ENCODE results near the gene TARBP1.
"Not testable (repeated sequence)": the region's sequence is repeated elsewhere in the genome, so short reads cannot be mapped to it uniquely, and the experiment has no call there.

The TARBP1 gene

GRCh38 chr1:234381699-234382555 is 97.1 kb downstream of the TARBP1 start:
- Histone ChIP-seq H3K27ac (ENCODE audit: low read depth, low read length) (no peak overlapping the region), H3K4me1 (ENCODE audit: control insufficient read depth, insufficient read depth, low read length) (no peaks in the 10 kb centered on the region), H3K36me3 (ENCODE audit: control insufficient read depth, insufficient read depth, low read length) (peaks cover 56% of the 10 kb centered on the region), H3K4me3 (ENCODE audit: low read depth, low read length) (no peak overlapping the region), H3K27me3 (ENCODE audit: control insufficient read depth, insufficient read depth, low read length) (no peaks in the 10 kb centered on the region), H3K9me3 (ENCODE audit: control insufficient read depth, insufficient read depth, low read length) (no peaks in the 10 kb centered on the region), H3K9ac (ENCODE audit: low read depth, low read length) (no peak overlapping the region)

- H3K4me1 ChIP-seq (ENCODE audit: control insufficient read depth, insufficient read depth, low read length); H3K9ac ChIP-seq (ENCODE audit: low read depth, low read length); H3K9me3 ChIP-seq (ENCODE audit: control insufficient read depth, insufficient read depth, low read length); H3K4me3 ChIP-seq (ENCODE audit: low read depth, low read length); H3K27ac ChIP-seq (ENCODE audit: low read depth, low read length); H3K27me3 ChIP-seq (ENCODE audit: control insufficient read depth, insufficient read depth, low read length): not testable (repeated sequence)
- H3K36me3 ChIP-seq (ENCODE audit: control insufficient read depth, insufficient read depth, low read length) = peaks cover 73% of the 10 kb centered on the region
Measured at GRCh38 chr1:234379591-234380109, 99.3 kb downstream of the TARBP1 start.

GRCh38 chr1:234375672-234376071 is 103.3 kb downstream of the TARBP1 start:
- Histone ChIP-seq H3K27me3 (ENCODE audit: control insufficient read depth, insufficient read depth, low read length) (no peaks in the 10 kb centered on the region), H3K36me3 (ENCODE audit: control insufficient read depth, insufficient read depth, low read length) (peaks cover 51% of the 10 kb centered on the region), H3K4me1 (ENCODE audit: control insufficient read depth, insufficient read depth, low read length) (no peaks in the 10 kb centered on the region), H3K9me3 (ENCODE audit: control insufficient read depth, insufficient read depth, low read length) (no peaks in the 10 kb centered on the region), H3K4me3 (ENCODE audit: low read depth, low read length) (no peak overlapping the region), H3K9ac (ENCODE audit: low read depth, low read length) (no peak overlapping the region), H3K27ac (ENCODE audit: low read depth, low read length) (no peak overlapping the region)

GRCh38 chr1:234373959-234374254 is 105.1 kb downstream of the TARBP1 start:
- no peaks in the 10 kb centered on the region for H3K27me3 ChIP-seq (ENCODE audit: control insufficient read depth, insufficient read depth, low read length)
- no peaks in the 10 kb centered on the region for H3K9me3 ChIP-seq (ENCODE audit: control insufficient read depth, insufficient read depth, low read length)
- peak overlapping the region; percentile 88 for H3K27ac ChIP-seq (ENCODE audit: low read depth, low read length)
- peak overlapping the region; percentile 85 for H3K4me3 ChIP-seq (ENCODE audit: low read depth, low read length)
- H3K9ac ChIP-seq (ENCODE audit: low read depth, low read length) = peak overlapping the region; percentile 78
- H3K4me1 ChIP-seq (ENCODE audit: control insufficient read depth, insufficient read depth, low read length) = no peaks in the 10 kb centered on the region
- peaks cover 34% of the 10 kb centered on the region for H3K36me3 ChIP-seq (ENCODE audit: control insufficient read depth, insufficient read depth, low read length)

GRCh38 chr1:234373064-234373958 is 105.7 kb downstream of the TARBP1 start, which contains the start of gene COA6:
Gene COA6 (plus strand): TSS chr1:234373456. CDS start chr1:234373467, 11 bp downstream.
- peak within 1 kb of the TSS; percentile 78 for H3K9ac ChIP-seq (ENCODE audit: low read depth, low read length)
- no peaks in the 10 kb centered on the region for H3K27me3 ChIP-seq (ENCODE audit: control insufficient read depth, insufficient read depth, low read length)
- peak within 1 kb of the TSS; percentile 88 for H3K27ac ChIP-seq (ENCODE audit: low read depth, low read length)
- no peaks in the 10 kb centered on the region for H3K9me3 ChIP-seq (ENCODE audit: control insufficient read depth, insufficient read depth, low read length)
- peak within 1 kb of the TSS; percentile 85 for H3K4me3 ChIP-seq (ENCODE audit: low read depth, low read length)
- H3K36me3 ChIP-seq (ENCODE audit: control insufficient read depth, insufficient read depth, low read length) = peaks cover 29% of the 10 kb centered on the region
- H3K4me1 ChIP-seq (ENCODE audit: control insufficient read depth, insufficient read depth, low read length) = no peaks in the 10 kb centered on the region

- H3K9ac ChIP-seq (ENCODE audit: low read depth, low read length) = no peak overlapping the region
- peak overlapping the region; percentile 85 for H3K4me3 ChIP-seq (ENCODE audit: low read depth, low read length)
- H3K36me3 ChIP-seq (ENCODE audit: control insufficient read depth, insufficient read depth, low read length) = peaks cover 18% of the 10 kb centered on the region
- no peaks in the 10 kb centered on the region for H3K4me1 ChIP-seq (ENCODE audit: control insufficient read depth, insufficient read depth, low read length)
- no peaks in the 10 kb centered on the region for H3K9me3 ChIP-seq (ENCODE audit: control insufficient read depth, insufficient read depth, low read length)
- no peak overlapping the region for H3K27ac ChIP-seq (ENCODE audit: low read depth, low read length)
- H3K27me3 ChIP-seq (ENCODE audit: control insufficient read depth, insufficient read depth, low read length) = no peaks in the 10 kb centered on the region
Measured at GRCh38 chr1:234372011-234372757, 106.8 kb downstream of the TARBP1 start.

GRCh38 chr1:234371414-234371813 is 107.6 kb downstream of the TARBP1 start:
- no peaks in the 10 kb centered on the region for H3K4me1 ChIP-seq (ENCODE audit: control insufficient read depth, insufficient read depth, low read length)
- no peak overlapping the region for H3K27ac ChIP-seq (ENCODE audit: low read depth, low read length)
- peaks cover 12% of the 10 kb centered on the region for H3K36me3 ChIP-seq (ENCODE audit: control insufficient read depth, insufficient read depth, low read length)
- H3K9me3 ChIP-seq (ENCODE audit: control insufficient read depth, insufficient read depth, low read length) = no peaks in the 10 kb centered on the region
- H3K9ac ChIP-seq (ENCODE audit: low read depth, low read length) = no peak overlapping the region
- H3K27me3 ChIP-seq (ENCODE audit: control insufficient read depth, insufficient read depth, low read length) = no peaks in the 10 kb centered on the region
- H3K4me3 ChIP-seq (ENCODE audit: low read depth, low read length) = no peak overlapping the region

- Histone ChIP-seq H3K9ac (ENCODE audit: low read depth, low read length) (no peak overlapping the region), H3K27me3 (ENCODE audit: control insufficient read depth, insufficient read depth, low read length) (no peaks in the 10 kb centered on the region)
Measured at GRCh38 chr1:234369784-234370183, 109.2 kb downstream of the TARBP1 start.

GRCh38 chr1:234369033-234369430 is 109.9 kb downstream of the TARBP1 start:
- no peaks in the 10 kb centered on the region for H3K4me1 ChIP-seq (ENCODE audit: control insufficient read depth, insufficient read depth, low read length)
- no peaks in the 10 kb centered on the region for H3K27me3 ChIP-seq (ENCODE audit: control insufficient read depth, insufficient read depth, low read length)
- no peak overlapping the region for H3K4me3 ChIP-seq (ENCODE audit: low read depth, low read length)
- H3K36me3 ChIP-seq (ENCODE audit: control insufficient read depth, insufficient read depth, low read length) = no peaks in the 10 kb centered on the region
- H3K9ac ChIP-seq (ENCODE audit: low read depth, low read length) = no peak overlapping the region
- H3K9me3 ChIP-seq (ENCODE audit: control insufficient read depth, insufficient read depth, low read length) = no peaks in the 10 kb centered on the region
- no peak overlapping the region for H3K27ac ChIP-seq (ENCODE audit: low read depth, low read length)

More at GRCh38 chr1:234369784-234370183, 109.2 kb downstream of the TARBP1 start:
- no peaks in the 10 kb centered on the region for H3K4me1 ChIP-seq (ENCODE audit: control insufficient read depth, insufficient read depth, low read length)
- H3K4me3 ChIP-seq (ENCODE audit: low read depth, low read length) = no peak overlapping the region
- H3K36me3 ChIP-seq (ENCODE audit: control insufficient read depth, insufficient read depth, low read length) = no peaks in the 10 kb centered on the region
- H3K27ac ChIP-seq (ENCODE audit: low read depth, low read length) = no peak overlapping the region
- H3K9me3 ChIP-seq (ENCODE audit: control insufficient read depth, insufficient read depth, low read length) = no peaks in the 10 kb centered on the region

- Histone ChIP-seq H3K9me3 (ENCODE audit: control insufficient read depth, insufficient read depth, low read length) (no peaks in the 10 kb centered on the region), H3K27me3 (ENCODE audit: control insufficient read depth, insufficient read depth, low read length) (no peaks in the 10 kb centered on the region), H3K9ac (ENCODE audit: low read depth, low read length) (no peak overlapping the region), H3K4me1 (ENCODE audit: control insufficient read depth, insufficient read depth, low read length) (no peaks in the 10 kb centered on the region), H3K27ac (ENCODE audit: low read depth, low read length) (no peak overlapping the region), H3K36me3 (ENCODE audit: control insufficient read depth, insufficient read depth, low read length) (no peaks in the 10 kb centered on the region), H3K4me3 (ENCODE audit: low read depth, low read length) (no peak overlapping the region)
Measured at GRCh38 chr1:234368320-234369032, 110.5 kb downstream of the TARBP1 start.
